Measurements from ENCODE around the gene ZNF648.
"Not testable (repeated sequence)": the region's sequence is repeated elsewhere in the genome, so short reads cannot be mapped to it uniquely, and the experiment has no call there.

The ZNF648 gene

GRCh38 chr1:182066934-182067333, 5.4 kb upstream of the ZNF648 start:
- no peak for DNase-seq

GRCh38 chr1:182065126-182065845, 3.8 kb upstream of the ZNF648 start:
- DNase-seq = no peak

GRCh38 chr1:182064611-182065010, 3.1 kb upstream of the ZNF648 start:
- no peak for DNase-seq

GRCh38 chr1:182062223-182062622, 711 bp upstream of the ZNF648 start:
- no peak for DNase-seq

GRCh38 chr1:182060877-182061276, 635 bp downstream of the ZNF648 start:
- no peak for DNase-seq

- no peak for DNase-seq
These were observed 1.6 kb downstream of the ZNF648 start for GRCh38 chr1:182059936-182060335.

- no peak for DNase-seq
These were observed 4.7 kb downstream of the ZNF648 start for GRCh38 chr1:182056601-182057366.

- no peak for DNase-seq
These were observed 6.7 kb downstream of the ZNF648 start for GRCh38 chr1:182054698-182055326.

DNA sequence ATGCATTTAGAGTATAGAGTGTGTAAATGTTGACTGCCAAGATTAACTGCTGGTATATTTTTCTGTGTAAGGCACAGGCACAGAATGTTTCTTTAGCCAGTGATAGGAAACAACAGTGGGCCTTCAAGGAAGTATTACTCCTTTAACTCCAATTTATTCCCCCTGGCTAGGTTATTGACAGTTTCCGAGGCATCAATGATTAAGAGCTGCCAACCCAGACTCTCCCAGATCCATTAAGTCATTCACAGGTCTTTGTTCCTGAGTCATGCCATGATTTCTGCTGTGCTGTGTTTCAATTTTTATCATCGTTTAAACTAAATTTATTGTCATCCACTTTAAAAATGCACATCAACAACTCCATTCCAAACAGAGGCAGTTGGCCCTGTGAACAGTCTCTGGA, 9.2 kb downstream of the ZNF648 start:
- no peak for DNase-seq

GRCh38 chr1:182051938-182052337, 9.6 kb downstream of the ZNF648 start:
- no peak for DNase-seq

- peak; percentile 27 for DNase-seq
These were observed 10.7 kb downstream of the ZNF648 start for GRCh38 chr1:182050481-182051448.

DNA sequence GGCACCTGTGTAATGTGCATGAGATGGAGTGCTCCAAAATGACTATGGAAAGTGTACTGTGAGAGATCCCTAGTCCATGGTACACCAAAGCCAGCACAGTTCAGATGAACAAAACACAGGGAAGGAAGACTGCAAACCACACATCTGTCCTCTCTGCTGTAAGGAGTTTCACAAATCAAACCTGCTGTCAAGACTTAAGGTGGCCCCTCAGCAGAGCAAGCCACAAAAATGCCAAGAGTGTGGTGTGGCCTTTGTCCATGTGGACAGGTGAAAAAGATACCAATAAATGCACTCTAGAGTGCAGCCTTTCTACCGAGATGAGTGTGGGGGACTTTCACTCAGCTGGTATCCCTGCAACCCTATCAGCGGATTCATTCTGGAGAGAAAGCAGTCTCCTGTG, 12.9 kb downstream of the ZNF648 start:
- DNase-seq = no peak

DNA sequence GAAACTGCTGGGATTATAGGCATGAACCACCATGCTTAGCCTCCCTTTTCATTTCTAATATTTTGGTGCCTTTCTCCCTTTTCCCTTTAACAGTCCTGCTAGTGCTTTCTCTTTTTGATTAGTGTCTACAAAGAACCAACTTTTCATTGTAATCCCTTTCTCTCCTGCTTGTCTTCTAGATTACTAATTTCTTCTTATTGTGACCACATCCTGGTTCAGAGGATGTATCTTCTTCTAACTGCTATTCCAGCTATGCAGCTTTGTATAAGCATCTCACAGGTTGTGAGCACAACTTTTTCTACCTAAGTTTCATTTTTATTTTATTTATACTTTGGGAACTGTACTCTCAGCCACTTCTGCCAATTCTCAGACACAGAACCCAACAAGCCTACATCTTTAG, 14.7 kb downstream of the ZNF648 start:
- no peak for DNase-seq

GRCh38 chr1:182045481-182045880, 16.0 kb downstream of the ZNF648 start:
- not testable (repeated sequence) for DNase-seq

- no peak for DNase-seq
These were observed 19.9 kb downstream of the ZNF648 start for GRCh38 chr1:182041615-182042014.

DNA sequence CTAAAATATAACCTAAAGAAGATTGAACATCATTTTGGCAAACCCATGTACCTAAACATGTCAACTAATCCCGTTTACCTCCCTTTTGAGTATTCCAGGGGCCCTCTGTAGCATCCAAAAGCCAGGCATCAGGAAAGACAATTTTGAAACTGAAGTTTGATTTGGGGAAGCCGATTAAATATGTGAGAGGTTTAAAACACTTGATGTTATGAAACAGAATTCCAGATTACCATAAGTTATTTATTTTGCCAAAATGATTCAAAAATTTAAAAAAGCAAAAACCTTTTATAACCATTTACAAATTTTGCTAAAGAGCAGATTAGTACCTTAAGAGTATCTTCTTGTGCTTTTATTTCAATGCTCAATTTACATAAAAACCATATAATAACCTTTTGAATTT, 23.3 kb downstream of the ZNF648 start:
- DNase-seq = no peak

GRCh38 chr1:182035097-182035770, 26.3 kb downstream of the ZNF648 start:
- no peak for DNase-seq

- DNase-seq = no peak
These were observed 29.3 kb downstream of the ZNF648 start for GRCh38 chr1:182032251-182032650.

GRCh38 chr1:182029379-182030331, 31.9 kb downstream of the ZNF648 start:
- DNase-seq = peak; percentile 97

- no peak for DNase-seq
These were observed 32.5 kb downstream of the ZNF648 start for GRCh38 chr1:182029002-182029378.

DNA sequence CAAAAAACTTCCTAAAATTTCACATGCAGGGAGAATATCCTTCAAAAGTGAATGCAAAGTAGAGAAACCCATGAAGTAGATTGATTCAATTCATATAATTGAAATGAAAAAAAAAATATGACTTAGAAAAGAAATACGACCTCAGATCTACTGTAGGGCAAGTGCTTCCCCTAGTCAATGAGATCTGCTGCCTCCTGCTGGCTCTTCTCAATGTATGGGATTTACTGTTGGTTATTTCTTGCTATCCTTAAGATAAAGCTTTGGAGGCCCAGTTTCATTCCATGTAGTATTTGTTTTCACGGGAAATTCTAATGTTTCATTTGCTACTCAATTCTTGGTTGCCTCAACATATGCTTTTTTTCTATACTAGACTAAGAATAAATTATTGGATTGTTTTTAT, 46.2 kb downstream of the ZNF648 start:
- no peak for DNase-seq

Data from GDM1 (cell line).